Lung (tissue), 12 donors: Measurements from ENCODE around the gene TP63. TPM values are rescaled to one million over a fixed set of nuclear protein-coding genes. Genes with fewer than 3 reads are reported as not detected.

ENCODE experiments used
- ATAC-seq: fragments of 200-7000 bp; cut with Tn5 transposase; one replicate; pipeline ENCODE4 v1.9.1; 2020; ENCODE audit warnings: moderate number of reproducible peaks; ENCODE audit not compliant: insufficient read depth, low FRiP score
- DNase-seq, 3 donors: peaks; one replicate each; pipeline ENCODE4 v3.0.0-alpha.2; 2013 to 2017
- H3K27ac ChIP-seq, 2 donors: one replicate each; pipeline ENCODE4 v1.5.1; 2013; ENCODE audit warnings: mild to moderate bottlenecking in 2 of 2, moderate library complexity in 2 of 2, control low read depth in 1 of 2, inconsistent platforms in 1 of 2, low read depth in 1 of 2, low read length in 1 of 2
- H3K27me3 ChIP-seq, 3 donors: one replicate each; pipeline ENCODE4 v1.5.1; 2013; ENCODE audit warnings: low read length in 2 of 3; ENCODE audit not compliant: control insufficient read depth in 3 of 3, insufficient read depth in 3 of 3
- H3K36me3 ChIP-seq, 4 donors: one replicate each; pipeline ENCODE4 v1.5.1; 2013; ENCODE audit warnings: low read length in 4 of 4, mild to moderate bottlenecking in 1 of 4, moderate library complexity in 1 of 4; ENCODE audit not compliant: control insufficient read depth in 4 of 4, insufficient read depth in 4 of 4
- H3K4me1 ChIP-seq, 5 donors: one replicate each; pipeline ENCODE4 v1.5.1; 2013; ENCODE audit warnings: low read length in 5 of 5, mild to moderate bottlenecking in 2 of 5, moderate library complexity in 1 of 5; ENCODE audit not compliant: control insufficient read depth in 5 of 5, insufficient read depth in 5 of 5
- H3K4me3 ChIP-seq: one replicate; pipeline ENCODE4 v1.5.1; 2013; ENCODE audit warnings: mild to moderate bottlenecking, control low read depth, moderate library complexity
- H3K9ac ChIP-seq, 2 donors: one replicate each; pipeline ENCODE4 v1.5.1; 2013; ENCODE audit warnings: low read length in 2 of 2, control low read depth in 1 of 2; ENCODE audit not compliant: insufficient read depth in 1 of 2
- H3K9me3 ChIP-seq, 4 donors: one replicate each; pipeline ENCODE4 v1.5.1; 2013; ENCODE audit warnings: low read length in 3 of 4, mild to moderate bottlenecking in 1 of 4, moderate library complexity in 1 of 4; ENCODE audit not compliant: control insufficient read depth in 4 of 4, insufficient read depth in 3 of 4
- CTCF ChIP-seq: IDR thresholded peaks from 2 replicates; pipeline ENCODE4 v1.5.1; 2012; ENCODE audit warnings: mild to moderate bottlenecking; ENCODE audit errors: control extremely low read depth, extremely low read depth
- WGBS, 2 donors: extraction: QIAGEN DNeasy Blood & Tissue Kit; methylation state at CpG; one replicate each; pipeline ENCODE4 v1.1.7; 2013; 5-methylcytosine and 5-hydroxymethylcytosine counted together
- polyA plus RNA-seq, 2 donors: library from polyadenylated mRNA; stranded (reverse); fragments of 200-250 nt; gene quantifications; one replicate each; pipeline ENCODE4 v1.2.1, GENCODE V29; 2013
- total RNA-seq, 2 donors: library from RNA; depleted of rRNA in 1 of 2; stranded (reverse); fragments of >200 nt in 1 of 2; gene quantifications; one replicate each; pipeline ENCODE4 v1.2.1, GENCODE V29; 2014 to 2021
- donor health status: control.
- donor health status: control.
- donor health status: Bipolar disorder and iron deficiency.
- donor health status: healthy.
- donor health status: DM: yes; HTN: yes; CAD: no.

The TP63 gene
- total and polyA plus RNA-seq, 4 donors: 1.1 to 12.3 (median 2.7) TPM

GRCh38 chr3:189806171-189806951, 175.2 kb downstream of the TP63 start:
- H3K4me3 ChIP-seq: no peak overlapping the region
- H3K9me3 ChIP-seq: no peaks in the 10 kb centered on the region
- DNase-seq: peak; percentile 15 to 34 (median 21)
- no peak for ATAC-seq
- H3K27me3 ChIP-seq: no peaks in the 10 kb centered on the region
- TF ChIP-seq CTCF: no peak
- 50 to 74% methylated on average over 11 of the region's 11 CpGs for WGBS, 2 donors
- H3K27ac ChIP-seq: no peak overlapping the region
- H3K4me1 ChIP-seq: peaks cover 0 to 3% (median 0%) of the 10 kb centered on the region in 5 donors
- no peaks in the 10 kb centered on the region for H3K36me3 ChIP-seq
- H3K9ac ChIP-seq: no peak overlapping the region

- Histone ChIP-seq H3K9me3 (no peaks in the 10 kb centered on the region), H3K9ac (no peak overlapping the region), H3K4me1 (peaks cover 0 to 3% (median 0%) of the 10 kb centered on the region in 5 donors), H3K36me3 (no peaks in the 10 kb centered on the region), H3K27ac (no peak overlapping the region), H3K4me3 (no peak overlapping the region), H3K27me3 (no peaks in the 10 kb centered on the region)
- DNase-seq (no peak), ATAC-seq (no peak)
- no peak for TF ChIP-seq CTCF
- 93 to 94% methylated on average over 29 of the region's 29 CpGs for WGBS, 2 donors
Measured at GRCh38 chr3:189808246-189809007, 177.2 kb downstream of the TP63 start.

GRCh38 chr3:189809583-189809982, 178.4 kb downstream of the TP63 start:
- DNase-seq (peak in 2 of 3 donors; percentile 2 to 18), ATAC-seq (no peak)
- Histone ChIP-seq H3K36me3 (no peaks in the 10 kb centered on the region), H3K9ac (no peak overlapping the region), H3K27me3 (no peaks in the 10 kb centered on the region), H3K4me1 (peaks cover 0 to 3% (median 0%) of the 10 kb centered on the region in 5 donors), H3K9me3 (no peaks in the 10 kb centered on the region), H3K27ac (no peak overlapping the region), H3K4me3 (no peak overlapping the region)
- TF ChIP-seq CTCF: no peak
- 28 to 47% methylated on average over 1 of the region's 1 CpG for WGBS, 2 donors
